Calu3 (cell line): ENCODE measurements around the gene MED12L. TPM values are rescaled to one million over a fixed set of nuclear protein-coding genes. Genes with fewer than 3 reads are reported as not detected.

ENCODE experiments used
- BruUV-seq: library from RNA; stranded (reverse); fragments of 400-500 nt; replicated peaks from 2 replicates; lab custom pipeline; 2021; lab: Mats Ljungman, UMichigan
- CTCF ChIA-PET: fragments of 300-600 bp; sonication (Branson Sonifier 250); formaldehyde crosslinking; loops from one replicate; lab custom pipeline; 2022; ENCODE audit warnings: antibody characterized with exemption; lab: Charles Lee
- DNase-seq: peaks from one replicate; pipeline ENCODE4 v3.0.0; 2022
- H3K27ac Mint-ChIP-seq: one replicate; pipeline ENCODE4 v1.8.0; 2022; ENCODE audit warnings: mixed read lengths; ENCODE audit not compliant: unreplicated experiment
- H3K27me3 Mint-ChIP-seq: one replicate; pipeline ENCODE4 v1.8.0; 2022; ENCODE audit warnings: mixed read lengths; ENCODE audit not compliant: unreplicated experiment
- H3K36me3 Mint-ChIP-seq: one replicate; pipeline ENCODE4 v1.8.0; 2022; ENCODE audit warnings: mild to moderate bottlenecking, moderate library complexity, mixed read lengths; ENCODE audit not compliant: insufficient read depth, unreplicated experiment
- H3K4me1 Mint-ChIP-seq: one replicate; pipeline ENCODE4 v1.8.0; 2022; ENCODE audit warnings: mild to moderate bottlenecking, low read depth, mixed read lengths; ENCODE audit not compliant: unreplicated experiment
- H3K4me3 Mint-ChIP-seq: one replicate; pipeline ENCODE4 v1.8.0; 2022; ENCODE audit warnings: mild to moderate bottlenecking, low read depth, moderate library complexity, mixed read lengths; ENCODE audit not compliant: unreplicated experiment
- H3K9me3 Mint-ChIP-seq: one replicate; pipeline ENCODE4 v1.8.0; 2022; ENCODE audit warnings: low read depth, mixed read lengths; ENCODE audit not compliant: unreplicated experiment
- CTCF ChIP-seq: fragments of 200-600 bp; IDR thresholded peaks from one replicate; pipeline ENCODE4 v1.8.0; 2022; ENCODE audit warnings: antibody characterized with exemption; ENCODE audit not compliant: unreplicated experiment
- intact Hi-C: fragments of 100-400 bp; cut with micrococcal nuclease; formaldehyde crosslinking; loops from one replicate; pipeline ENCODE4 v1.10.0; 2022; ENCODE audit not compliant: unreplicated experiment
- total RNA-seq: library from RNA; stranded (reverse); gene quantifications from 2 replicates; pipeline ENCODE4 v1.2.3, GENCODE V29; 2022

Gene MED12L
- total RNA-seq, 1 experiment from 2014 or later, result 4.6 TPM

- H3K4me1 Mint-ChIP-seq, result peaks cover under 1% of the 10 kb centered on the region
- CTCF ChIA-PET, result no interaction called here
- intact Hi-C loops, result no loop called here
- no peak overlapping the region for H3K4me3 Mint-ChIP-seq
- H3K36me3 Mint-ChIP-seq, result no peaks in the 10 kb centered on the region
- H3K9me3 Mint-ChIP-seq, result peaks cover 3% of the 10 kb centered on the region
- no peak overlapping the region for H3K27ac Mint-ChIP-seq
- BruUV-seq, result no TSS peak
- peak; percentile 34 for DNase-seq
- peaks cover 23% of the 10 kb centered on the region for H3K27me3 Mint-ChIP-seq
- no peak for TF ChIP-seq CTCF
These were observed 50.3 kb downstream of the MED12L start for GRCh38 chr3:151135541-151136337.

- Mint-ChIP-seq H3K9me3 (peaks cover 2% of the 10 kb centered on the region), H3K36me3 (no peaks in the 10 kb centered on the region), H3K27me3 (peaks cover 17% of the 10 kb centered on the region), H3K4me3 (no peak overlapping the region), H3K27ac (no peak overlapping the region), H3K4me1 (no peaks in the 10 kb centered on the region)
- no peak for DNase-seq
- CTCF ChIA-PET, result interaction anchor here (1.0 to 1.3 kb wide), 4 partner anchors 13 to 229 kb away, joined by 3 to 4 read pairs (median 3); no protein-coding TSS in a partner anchor
- intact Hi-C loops, result no loop called here
- BruUV-seq, result no TSS peak
- no peak for TF ChIP-seq CTCF
These were observed 57.5 kb downstream of the MED12L start for GRCh38 chr3:151142929-151143328.

- intact Hi-C loops, result no loop called here
These were observed 58.6 kb downstream of the MED12L start for GRCh38 chr3:151144016-151144415.

GRCh38 chr3:151144760-151145159 is 59.3 kb downstream of the MED12L start:
- no peak overlapping the region for H3K4me3 Mint-ChIP-seq
- intact Hi-C loops, result loop anchor here (5.0 kb wide), 1 partner anchor 57 kb away; the partner anchor contains the start of gene MED12L
- TF ChIP-seq CTCF, result no peak
- H3K27me3 Mint-ChIP-seq, result peaks cover 17% of the 10 kb centered on the region
- H3K4me1 Mint-ChIP-seq, result no peaks in the 10 kb centered on the region
- H3K27ac Mint-ChIP-seq, result no peak overlapping the region
- CTCF ChIA-PET, result interaction anchor here (1.0 kb wide), 1 partner anchor 218 kb away, joined by 3 read pairs; no protein-coding TSS in a partner anchor
- no TSS peak for BruUV-seq
- no peaks in the 10 kb centered on the region for H3K36me3 Mint-ChIP-seq
- H3K9me3 Mint-ChIP-seq, result no peaks in the 10 kb centered on the region
- no peak for DNase-seq

More at GRCh38 chr3:151144016-151144415, 58.6 kb downstream of the MED12L start:
- Mint-ChIP-seq H3K4me3 (no peak overlapping the region), H3K27ac (no peak overlapping the region), H3K4me1 (no peaks in the 10 kb centered on the region), H3K27me3 (peaks cover 17% of the 10 kb centered on the region), H3K9me3 (no peaks in the 10 kb centered on the region), H3K36me3 (no peaks in the 10 kb centered on the region)
- BruUV-seq, result no TSS peak
- DNase-seq, result no peak
- no peak for TF ChIP-seq CTCF
- CTCF ChIA-PET, result interaction anchor here (0.5 to 1.3 kb wide), 2 partner anchors 148 to 230 kb away, joined by 4 to 5 read pairs; no protein-coding TSS in a partner anchor
